ENCODE results near the gene LRRC10B.

DNA sequence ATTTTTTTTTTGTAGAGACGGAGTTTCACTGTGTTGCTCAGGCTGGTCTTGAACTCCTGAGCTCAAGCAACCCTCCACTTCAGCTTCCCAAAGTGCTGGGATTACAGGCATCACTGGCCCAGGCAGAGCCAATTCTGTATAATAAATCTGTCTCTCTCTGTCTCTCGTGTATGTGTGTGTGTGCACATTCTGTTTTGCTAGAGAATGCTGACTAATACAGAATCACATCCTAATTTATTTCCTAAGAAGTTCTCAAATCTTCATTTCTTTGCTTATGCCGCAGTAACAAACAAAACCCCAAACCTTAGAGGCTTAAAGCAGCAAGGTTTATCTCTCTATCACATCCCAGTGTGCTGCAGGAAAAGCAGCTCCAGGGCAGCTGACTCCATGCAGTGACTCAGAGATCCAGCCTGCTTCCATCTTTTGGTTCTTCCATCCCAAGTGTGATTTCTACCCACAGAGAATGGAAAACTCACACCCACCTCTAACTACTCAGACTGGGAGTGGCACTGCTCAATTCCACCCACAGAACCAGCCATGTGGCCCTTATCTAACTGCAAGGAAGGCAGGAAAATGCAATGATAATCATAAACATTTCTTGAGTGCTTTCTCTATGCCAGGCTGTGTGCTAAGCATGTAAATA is 35.1 kb upstream of the LRRC10B start:
- TF ChIP-seq, protein P1, sequence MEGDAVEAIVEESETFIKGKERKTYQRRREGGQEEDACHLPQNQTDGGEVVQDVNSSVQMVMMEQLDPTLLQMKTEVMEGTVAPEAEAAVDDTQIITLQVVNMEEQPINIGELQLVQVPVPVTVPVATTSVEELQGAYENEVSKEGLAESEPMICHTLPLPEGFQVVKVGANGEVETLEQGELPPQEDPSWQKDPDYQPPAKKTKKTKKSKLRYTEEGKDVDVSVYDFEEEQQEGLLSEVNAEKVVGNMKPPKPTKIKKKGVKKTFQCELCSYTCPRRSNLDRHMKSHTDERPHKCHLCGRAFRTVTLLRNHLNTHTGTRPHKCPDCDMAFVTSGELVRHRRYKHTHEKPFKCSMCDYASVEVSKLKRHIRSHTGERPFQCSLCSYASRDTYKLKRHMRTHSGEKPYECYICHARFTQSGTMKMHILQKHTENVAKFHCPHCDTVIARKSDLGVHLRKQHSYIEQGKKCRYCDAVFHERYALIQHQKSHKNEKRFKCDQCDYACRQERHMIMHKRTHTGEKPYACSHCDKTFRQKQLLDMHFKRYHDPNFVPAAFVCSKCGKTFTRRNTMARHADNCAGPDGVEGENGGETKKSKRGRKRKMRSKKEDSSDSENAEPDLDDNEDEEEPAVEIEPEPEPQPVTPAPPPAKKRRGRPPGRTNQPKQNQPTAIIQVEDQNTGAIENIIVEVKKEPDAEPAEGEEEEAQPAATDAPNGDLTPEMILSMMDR (conservative IDR thresholded peaks at IDR 0.05) = no peak
- TF ChIP-seq EZH2 (IDR thresholded peaks at IDR 0.05; ENCODE audit: low read depth) = no peak

Data from PC-9 (cell line).